ENCODE measurements around the gene KCNRG. TPM values are rescaled to one million over a fixed set of nuclear protein-coding genes. Genes with fewer than 3 reads are reported as not detected.
A peak's percentile ranks its signal among the peaks of the same experiment; 100 is the strongest.
"Not testable (repeated sequence)": the region's sequence is repeated elsewhere in the genome, so short reads cannot be mapped to it uniquely, and the experiment has no call there.

The KCNRG gene
- total RNA-seq, 2 experiments from 2014 or later, result 0.27 to 0.70 TPM

GRCh38 chr13:50053844-50054243 is 38.6 kb downstream of the KCNRG start:
- CTCF ChIA-PET, result no interaction called here
- POLR2A ChIA-PET, result no interaction called here
- intact Hi-C loops (cut with DNase I, micrococcal nuclease), result loop anchor here in 1 of 2 experiments (5.0 kb wide), 1 partner anchor 42 kb away; no protein-coding TSS in a partner anchor
- no peaks in the 10 kb centered on the region for H3K4me1 ChIP-seq (ENCODE audit: insufficient read depth, low read length)
- Mint-ChIP-seq H3K4me1 (ENCODE audit: low read depth) (peaks cover 8% of the 10 kb centered on the region), H3K36me3 (ENCODE audit: low read depth) (peaks cover 1% of the 10 kb centered on the region), H3K27me3 (no peaks in the 10 kb centered on the region), H3K9me3 (peaks cover 2% of the 10 kb centered on the region), H3K27ac (no peak overlapping the region), H3K4me3 (no peak overlapping the region)
- no peak overlapping the region for H3K4me3 ChIP-seq (ENCODE audit: low read length)
- no peak for ATAC-seq (ENCODE audit: poor library complexity)
- no peak for TF ChIP-seq CTCF (IDR thresholded peaks at IDR 0.05)
- peaks cover 0 to 4% of the 10 kb centered on the region in 2 experiments for H3K9me3 ChIP-seq (ENCODE audit: control insufficient read depth in 1 of 2, insufficient read depth in 1 of 2, low read length in 2 of 2)
- DNase-seq, result no peak
- no peaks in the 10 kb centered on the region for H3K27me3 ChIP-seq (ENCODE audit: control insufficient read depth in 1 of 2, insufficient read depth in 2 of 2, low read length in 2 of 2)
- H3K36me3 ChIP-seq (ENCODE audit: insufficient read depth, low read length), result no peaks in the 10 kb centered on the region
- H3K27ac ChIP-seq (ENCODE audit: low read depth in 1 of 2, low read length in 2 of 2), result no peak overlapping the region

GRCh38 chr13:50055454-50055853 is 40.2 kb downstream of the KCNRG start:
- no peaks in the 10 kb centered on the region for H3K4me1 ChIP-seq (ENCODE audit: insufficient read depth, low read length)
- H3K36me3 Mint-ChIP-seq (ENCODE audit: low read depth), result peaks cover 5% of the 10 kb centered on the region
- no peak for TF ChIP-seq CTCF (IDR thresholded peaks at IDR 0.05)
- intact Hi-C loops (cut with DNase I, micrococcal nuclease), result no loop called here
- no peaks in the 10 kb centered on the region for H3K36me3 ChIP-seq (ENCODE audit: insufficient read depth, low read length)
- H3K27ac Mint-ChIP-seq, result no peak overlapping the region
- ATAC-seq (ENCODE audit: poor library complexity) (no peak), DNase-seq (peak in 1 of 14 experiments; percentile 27)
- H3K4me3 Mint-ChIP-seq, result no peak overlapping the region
- no peak overlapping the region for H3K27ac ChIP-seq (ENCODE audit: low read depth in 1 of 2, low read length in 2 of 2)
- H3K27me3 ChIP-seq (ENCODE audit: control insufficient read depth in 1 of 2, insufficient read depth in 2 of 2, low read length in 2 of 2), result no peaks in the 10 kb centered on the region
- no peak overlapping the region for H3K4me3 ChIP-seq (ENCODE audit: low read length)
- CTCF ChIA-PET, result no interaction called here
- no peaks in the 10 kb centered on the region for H3K27me3 Mint-ChIP-seq
- peaks cover 8% of the 10 kb centered on the region for H3K4me1 Mint-ChIP-seq (ENCODE audit: low read depth)
- peaks cover 0 to 4% of the 10 kb centered on the region in 2 experiments for H3K9me3 ChIP-seq (ENCODE audit: control insufficient read depth in 1 of 2, insufficient read depth in 1 of 2, low read length in 2 of 2)
- H3K9me3 Mint-ChIP-seq, result peaks cover 2% of the 10 kb centered on the region
- POLR2A ChIA-PET, result no interaction called here

GRCh38 chr13:50060718-50061117 is 45.5 kb downstream of the KCNRG start:
- Histone ChIP-seq H3K36me3 (ENCODE audit: insufficient read depth, low read length) (peaks cover 3% of the 10 kb centered on the region), H3K27me3 (ENCODE audit: control insufficient read depth in 1 of 2, insufficient read depth in 2 of 2, low read length in 2 of 2) (no peaks in the 10 kb centered on the region), H3K27ac (ENCODE audit: low read depth in 1 of 2, low read length in 2 of 2) (no peak overlapping the region), H3K4me1 (ENCODE audit: insufficient read depth, low read length) (no peaks in the 10 kb centered on the region), H3K4me3 (ENCODE audit: low read length) (no peak overlapping the region), H3K9me3 (ENCODE audit: control insufficient read depth in 1 of 2, insufficient read depth in 1 of 2, low read length in 2 of 2) (no peaks in the 10 kb centered on the region)
- CTCF ChIA-PET, result no interaction called here
- peaks cover 6% of the 10 kb centered on the region for H3K36me3 Mint-ChIP-seq (ENCODE audit: low read depth)
- POLR2A ChIA-PET, result no interaction called here
- no peak for TF ChIP-seq CTCF (IDR thresholded peaks at IDR 0.05)
- DNase-seq (no peak), ATAC-seq (ENCODE audit: poor library complexity) (no peak)
- no peaks in the 10 kb centered on the region for H3K27me3 Mint-ChIP-seq
- intact Hi-C loops (cut with DNase I, micrococcal nuclease), result no loop called here
- H3K4me1 Mint-ChIP-seq (ENCODE audit: low read depth), result peaks cover 4% of the 10 kb centered on the region
- H3K9me3 Mint-ChIP-seq, result no peaks in the 10 kb centered on the region
- H3K4me3 Mint-ChIP-seq, result no peak overlapping the region
- no peak overlapping the region for H3K27ac Mint-ChIP-seq

GRCh38 chr13:50062336-50062735 is 47.1 kb downstream of the KCNRG start:
- H3K27ac ChIP-seq (ENCODE audit: low read depth in 1 of 2, low read length in 2 of 2); H3K4me1 ChIP-seq (ENCODE audit: insufficient read depth, low read length); CTCF ChIA-PET; H3K4me3 ChIP-seq (ENCODE audit: low read length); POLR2A ChIA-PET; H3K4me1 Mint-ChIP-seq (ENCODE audit: low read depth); intact Hi-C loops (cut with DNase I, micrococcal nuclease); DNase-seq; H3K4me3 Mint-ChIP-seq; H3K27ac Mint-ChIP-seq; ATAC-seq (ENCODE audit: poor library complexity); H3K27me3 ChIP-seq (ENCODE audit: control insufficient read depth in 1 of 2, insufficient read depth in 2 of 2, low read length in 2 of 2); H3K27me3 Mint-ChIP-seq; H3K9me3 ChIP-seq (ENCODE audit: control insufficient read depth in 1 of 2, insufficient read depth in 1 of 2, low read length in 2 of 2); H3K9me3 Mint-ChIP-seq: not testable (repeated sequence)
- H3K36me3 Mint-ChIP-seq (ENCODE audit: low read depth), result peaks cover 19% of the 10 kb centered on the region
- peaks cover 16% of the 10 kb centered on the region for H3K36me3 ChIP-seq (ENCODE audit: insufficient read depth, low read length)

Measured in CD4-positive, alpha-beta T cell (primary cell).